GM19023 (cell line): ENCODE measurements around the gene LIPK.

Experiments used
- ATAC-seq: cut with Tn5 transposase; IDR thresholded peaks from one replicate; pipeline ENCODE4 v1.9.1; 2021; ENCODE audit warnings: mild to moderate bottlenecking, moderate library complexity; ENCODE audit not compliant: unreplicated experiment

Gene LIPK

DNA sequence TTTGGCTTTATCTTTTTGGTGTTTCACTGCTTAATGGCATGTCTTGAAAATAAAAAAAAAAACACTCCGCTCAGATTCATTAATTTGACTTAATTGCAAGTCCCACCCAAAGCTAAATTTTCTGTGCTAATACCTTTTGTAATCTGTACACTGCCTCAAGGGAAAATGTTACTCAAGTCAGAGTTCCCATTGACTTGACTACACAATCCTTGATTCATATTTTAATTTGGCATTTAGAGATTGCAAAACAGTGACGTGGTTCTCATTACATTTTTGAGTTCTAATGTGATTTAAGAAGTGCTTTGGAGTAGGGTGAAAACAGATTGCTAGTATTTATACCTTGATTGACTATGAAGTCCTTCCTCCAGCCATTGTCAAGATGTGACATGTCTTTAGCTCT, 75.2 kb downstream of the LIPK start:
- no peak for ATAC-seq

DNA sequence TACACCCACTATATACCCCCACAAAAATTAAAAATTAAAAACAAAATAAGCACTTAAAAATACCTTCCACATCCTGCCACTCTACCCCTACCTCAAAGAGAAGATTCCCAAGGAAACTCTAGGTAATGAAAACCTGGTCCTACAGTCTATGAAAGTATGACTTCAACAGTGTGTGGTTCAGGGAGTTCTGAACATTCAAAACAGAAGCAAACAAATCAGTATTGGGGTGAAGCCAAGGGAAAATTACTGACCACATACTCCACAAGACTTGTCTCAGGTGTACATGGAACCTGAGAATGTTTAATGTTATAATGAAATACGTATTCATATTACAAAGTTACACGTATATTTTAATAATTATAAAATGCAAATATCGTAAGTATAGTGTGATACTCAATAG, 76.2 kb downstream of the LIPK start:
- ATAC-seq: no peak

DNA sequence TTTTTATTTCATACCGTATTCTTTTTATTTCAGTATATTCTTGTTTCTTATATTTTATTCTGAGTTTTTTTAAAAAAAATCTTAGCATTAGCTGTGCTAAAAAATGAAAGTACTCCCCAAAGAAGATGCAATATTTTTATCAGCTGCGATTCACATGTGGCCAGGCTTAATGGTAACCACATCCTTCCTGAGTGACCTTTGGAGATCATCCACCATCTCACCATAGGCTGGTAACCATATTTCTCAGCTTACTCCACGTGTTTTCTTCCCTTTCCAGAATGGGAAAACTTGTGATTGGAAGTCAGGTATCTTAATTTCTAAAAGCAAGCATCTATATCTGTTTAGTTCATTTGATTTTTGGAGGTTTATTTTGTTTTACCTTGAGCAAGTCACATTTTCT, 77.7 kb downstream of the LIPK start:
- no peak for ATAC-seq

DNA sequence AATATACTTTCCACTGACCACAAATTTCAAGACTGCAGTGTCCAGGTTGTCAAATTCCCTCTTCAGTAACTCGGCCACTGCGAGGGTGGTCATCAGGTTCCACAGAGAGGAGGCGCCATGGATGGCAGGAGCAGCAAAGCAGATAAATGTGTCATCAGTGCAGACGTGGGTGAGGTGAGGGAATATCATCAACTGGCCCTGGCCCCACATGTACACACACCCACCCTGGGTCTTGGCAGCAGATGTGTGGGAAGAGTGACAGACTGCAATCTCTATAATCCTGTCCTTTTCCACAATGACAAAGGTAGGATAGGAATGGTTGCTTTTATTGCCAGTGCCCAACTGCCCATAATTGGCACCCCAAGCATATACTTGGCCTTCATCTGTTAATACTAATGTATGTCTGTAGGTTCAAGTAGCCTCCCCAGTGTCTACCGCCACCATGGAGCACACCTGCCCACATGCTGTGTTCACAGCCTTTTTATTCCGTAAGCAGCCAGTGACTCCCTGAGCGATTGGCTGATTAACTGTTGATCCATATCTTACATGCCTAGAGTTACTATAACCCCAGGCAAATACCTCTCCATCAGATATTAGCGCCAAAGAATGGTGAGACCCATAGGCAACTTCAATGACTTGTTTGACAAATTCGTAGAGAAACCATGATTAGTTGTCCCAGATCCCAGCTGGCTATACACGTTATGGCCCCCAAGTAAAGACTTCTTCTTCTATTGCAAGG, 80.2 kb downstream of the LIPK start:
- ATAC-seq: no peak

DNA sequence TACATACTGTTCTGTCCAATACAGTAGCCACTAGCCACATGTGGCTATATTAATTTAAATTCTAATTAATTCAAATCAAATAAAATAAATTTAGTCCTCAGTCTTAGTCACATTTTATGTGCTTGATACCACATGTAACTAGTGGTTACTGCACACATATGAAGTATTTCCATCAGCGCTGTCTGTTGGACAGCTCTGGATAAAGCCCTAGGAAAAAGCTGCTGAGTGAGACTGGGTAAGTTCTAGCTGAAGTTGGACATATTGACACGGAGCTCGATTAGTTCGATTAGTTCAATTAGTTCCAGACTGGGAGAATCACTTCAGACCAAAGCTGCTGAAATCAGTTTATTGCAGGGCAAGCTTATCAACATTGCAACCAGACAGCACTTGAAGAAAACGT, 81.4 kb downstream of the LIPK start:
- no peak for ATAC-seq

DNA sequence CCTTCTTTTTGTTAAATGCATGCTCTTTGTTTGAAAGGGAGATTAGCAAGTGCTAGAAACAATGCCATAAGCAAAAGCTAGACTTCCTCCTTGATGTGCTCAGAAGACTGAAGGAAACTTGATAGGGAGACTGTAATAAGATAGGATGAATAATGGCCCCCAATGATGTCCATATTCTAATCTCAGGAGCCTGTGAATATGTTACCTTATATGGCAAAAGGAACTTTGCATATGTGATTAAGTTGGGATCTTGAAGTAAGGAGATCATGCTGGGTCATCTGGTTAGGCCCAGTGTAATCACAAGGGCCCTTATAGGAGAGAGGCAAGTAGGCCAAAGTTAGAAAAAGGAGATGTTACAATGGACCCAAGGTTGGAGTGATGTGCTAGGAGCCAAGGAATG, 82.9 kb downstream of the LIPK start:
- ATAC-seq: no peak

DNA sequence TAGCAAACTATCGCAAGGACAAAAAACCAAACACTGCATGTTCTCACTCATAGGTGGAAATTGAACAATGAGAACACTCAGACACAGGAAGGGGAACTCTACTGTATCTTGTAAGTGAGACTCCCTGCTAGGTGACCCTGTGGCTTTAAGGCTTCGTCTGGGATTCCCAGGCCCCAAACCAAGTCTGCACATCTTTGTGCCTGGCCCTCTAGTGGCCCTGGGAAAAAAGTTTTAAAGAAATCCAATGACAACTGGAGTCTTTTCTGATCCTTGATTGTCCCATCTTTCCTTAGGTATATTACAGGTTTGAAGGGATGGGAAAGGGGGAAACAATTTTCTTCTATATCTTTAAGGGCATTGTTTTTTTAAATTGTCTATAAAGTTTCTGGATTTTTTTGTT, 85.9 kb downstream of the LIPK start:
- no peak for ATAC-seq

DNA sequence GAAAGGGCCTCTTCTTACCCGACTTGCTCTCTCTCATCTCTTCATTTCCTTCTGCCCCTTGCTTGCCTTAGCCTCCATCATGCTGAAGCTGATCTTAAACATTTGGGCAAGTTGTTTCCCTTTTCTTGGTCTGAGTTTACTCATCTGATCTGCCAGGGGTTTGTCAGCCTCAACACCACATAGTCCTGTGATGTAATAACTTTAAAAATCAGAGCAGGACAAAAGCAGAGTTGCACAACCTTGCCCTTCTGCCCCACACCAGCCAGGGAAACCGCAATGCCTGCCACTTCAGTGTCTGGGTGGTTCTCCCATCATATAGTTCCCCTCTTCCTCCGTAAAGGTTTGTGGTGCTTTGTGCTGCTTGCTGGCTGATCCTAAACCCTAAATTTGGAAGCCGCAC, 86.6 kb downstream of the LIPK start:
- no peak for ATAC-seq

DNA sequence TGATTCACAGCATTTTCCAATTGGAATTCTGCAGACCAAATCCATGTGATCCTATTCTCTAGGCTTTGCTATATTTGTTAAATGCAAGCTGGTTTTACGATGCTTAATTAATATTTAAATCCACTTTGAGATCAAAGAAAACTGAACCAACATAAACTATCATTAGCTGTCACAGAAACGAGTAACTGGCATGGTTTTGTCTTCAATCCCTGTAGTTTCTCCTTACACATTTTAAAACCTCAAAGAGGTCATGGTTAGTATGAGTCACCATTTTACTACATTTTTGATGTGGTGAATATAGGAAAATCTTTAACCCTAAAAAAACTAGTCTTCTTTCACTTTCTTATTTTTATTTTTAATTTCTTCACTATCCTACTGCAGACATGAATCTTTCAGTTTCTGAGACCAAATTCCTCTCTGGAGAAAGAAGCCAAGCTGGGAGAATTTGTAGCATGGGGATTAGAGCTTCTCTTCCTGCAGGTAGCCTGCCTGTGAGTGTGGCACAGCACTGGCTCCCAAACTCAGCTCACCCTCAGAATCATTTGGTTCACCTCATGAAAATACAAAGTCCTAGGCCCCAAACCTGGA, 87.8 kb downstream of the LIPK start:
- ATAC-seq: no peak

DNA sequence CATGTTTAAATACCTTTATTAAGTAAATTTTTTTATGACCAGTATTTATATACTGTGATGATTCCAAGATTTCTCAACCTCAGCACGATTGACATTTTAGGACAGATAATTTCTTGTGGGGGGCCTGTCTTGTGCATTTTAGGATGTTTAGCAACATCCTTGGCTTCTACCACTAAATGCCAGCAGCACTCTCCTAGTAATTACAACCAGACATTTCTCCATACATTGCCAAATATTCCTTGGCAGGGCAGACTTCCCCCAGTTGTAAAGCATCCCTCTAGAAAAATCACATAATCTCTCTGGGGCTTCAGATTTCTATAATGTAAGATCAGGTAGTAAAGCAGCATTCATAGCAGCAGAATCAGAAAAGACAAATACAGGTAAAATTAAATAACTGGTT, 88.7 kb downstream of the LIPK start:
- no peak for ATAC-seq

DNA sequence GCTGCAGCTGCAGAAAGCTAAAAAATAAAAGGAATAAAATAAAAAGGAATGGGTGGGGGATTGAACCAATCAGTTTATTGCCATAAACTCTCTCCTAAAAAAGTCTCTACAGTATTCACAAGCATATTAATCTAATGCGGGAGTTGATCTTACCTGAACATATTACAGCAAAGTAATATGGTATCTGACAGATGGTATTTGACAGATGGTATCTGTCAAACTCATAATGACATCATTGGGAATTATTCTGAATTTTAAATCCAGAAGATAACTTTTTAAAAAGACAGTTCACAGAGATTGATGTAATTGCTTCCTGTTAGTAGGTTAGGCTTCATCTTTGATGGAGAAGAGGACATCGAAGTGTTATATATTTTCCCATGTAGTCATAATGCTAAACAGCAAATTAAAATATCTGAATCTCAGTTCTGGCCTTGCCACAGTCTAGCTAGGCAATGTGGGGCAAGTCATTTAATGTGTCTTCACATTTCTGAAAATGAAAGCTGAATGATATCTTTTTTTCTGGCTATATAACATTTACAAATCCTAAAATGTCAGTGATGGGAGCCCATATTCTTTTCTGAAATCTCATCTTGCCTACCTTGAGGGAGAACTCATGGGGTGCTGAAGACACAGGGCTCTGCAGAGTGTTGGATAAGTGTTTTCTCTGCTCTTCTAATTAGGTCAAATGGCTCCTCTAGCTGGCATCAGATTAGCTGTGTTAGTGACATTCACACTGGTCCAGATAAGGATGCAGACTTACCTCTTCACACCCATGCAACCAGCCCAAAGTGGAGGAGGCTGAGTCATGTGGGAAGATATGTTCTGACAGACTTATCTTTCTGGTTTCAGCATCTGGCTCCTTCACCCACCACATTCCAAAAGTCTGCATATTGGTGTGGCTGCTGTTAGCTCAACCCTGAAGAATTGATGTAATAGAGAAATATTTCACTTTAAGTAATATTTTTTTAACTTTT, 94.4 kb downstream of the LIPK start:
- no peak for ATAC-seq
